MM.1S (cell line): ENCODE data around the gene LIN37.

Experiments
- DNase-seq: peaks from one replicate; pipeline ENCODE4 v3.0.0-alpha.2; 2015
- H2AFZ ChIP-seq: fragments of 300-600 bp; sonication (generic); 2 replicates; pipeline ENCODE4 v1.6.0; 2016; ENCODE audit warnings: antibody characterized with exemption, low read length
- H3F3A ChIP-seq: fragments of 300-600 bp; sonication (generic); 2 replicates; pipeline ENCODE4 v1.6.1; 2016; ENCODE audit warnings: mild to moderate bottlenecking, antibody characterized with exemption, low read length, moderate library complexity, mixed read lengths; ENCODE audit not compliant: insufficient read depth
- H3K27ac ChIP-seq: fragments of 300-600 bp; sonication (generic); 2 replicates; pipeline ENCODE4 v1.5.1; 2016; ENCODE audit warnings: mild to moderate bottlenecking, low read length
- H3K27me3 ChIP-seq: fragments of 300-600 bp; sonication (generic); replicated peaks from 2 replicates; pipeline ENCODE4 v1.6.0; 2016; ENCODE audit warnings: low read length; ENCODE audit not compliant: insufficient read depth
- H3K36me3 ChIP-seq: fragments of 300-600 bp; sonication (generic); replicated peaks from 2 replicates; pipeline ENCODE4 v1.6.1; 2016; ENCODE audit warnings: mild to moderate bottlenecking, low read length, mixed read lengths; ENCODE audit not compliant: insufficient read depth
- H3K4me1 ChIP-seq: fragments of 300-600 bp; sonication (generic); 2 replicates; pipeline ENCODE4 v1.6.1; 2016; ENCODE audit warnings: low read length, mixed read lengths
- H3K4me2 ChIP-seq: fragments of 300-600 bp; sonication (generic); 2 replicates; pipeline ENCODE4 v1.6.0; 2016; ENCODE audit warnings: low read depth, low read length
- H3K4me3 ChIP-seq: fragments of 300-600 bp; sonication (generic); 2 replicates; pipeline ENCODE4 v1.5.1; 2016; ENCODE audit warnings: low read length, mixed read lengths
- H3K79me2 ChIP-seq: fragments of 300-600 bp; sonication (generic); 2 replicates; pipeline ENCODE4 v1.6.1; 2016; ENCODE audit warnings: mixed run types, low read length, mixed read lengths
- H3K9ac ChIP-seq: fragments of 300-600 bp; sonication (generic); 2 replicates; pipeline ENCODE4 v1.6.1; 2016; ENCODE audit warnings: low read length, mixed read lengths
- H3K9me2 ChIP-seq: fragments of 300-600 bp; sonication (generic); replicated peaks from 2 replicates; pipeline ENCODE4 v1.6.1; 2016; ENCODE audit warnings: mild to moderate bottlenecking, low read length, mixed read lengths; ENCODE audit not compliant: insufficient read depth
- H3K9me3 ChIP-seq: fragments of 300-600 bp; sonication (generic); replicated peaks from 2 replicates; pipeline ENCODE4 v1.6.1; 2016; ENCODE audit warnings: mild to moderate bottlenecking, low read length, mixed read lengths; ENCODE audit not compliant: insufficient read depth
- H4K20me1 ChIP-seq: fragments of 300-600 bp; sonication (generic); 2 replicates; pipeline ENCODE4 v1.6.1; 2016; ENCODE audit warnings: mild to moderate bottlenecking, low read length, moderate library complexity, mixed read lengths; ENCODE audit not compliant: insufficient read depth
- EZH2 ChIP-seq: fragments of 300-600 bp; sonication (generic); optimal IDR thresholded peaks from 2 replicates; pipeline ENCODE3; 2017; ENCODE audit warnings: low read depth, mild to moderate bottlenecking, antibody characterized with exemption, low read length, mixed read lengths
- EZH2phosphoT487 ChIP-seq: fragments of 300-600 bp; sonication (generic); IDR thresholded peaks from 2 replicates; pipeline ENCODE4 v1.6.1; 2018; ENCODE audit warnings: antibody characterized with exemption, low read length
- TF ChIP-seq, protein P1 (sequence below): fragments of 300-600 bp; sonication (generic); IDR thresholded peaks from 2 replicates; pipeline ENCODE4 v1.5.1; 2016; ENCODE audit warnings: antibody characterized with exemption, low read length, mixed read lengths

Gene LIN37

DNA sequence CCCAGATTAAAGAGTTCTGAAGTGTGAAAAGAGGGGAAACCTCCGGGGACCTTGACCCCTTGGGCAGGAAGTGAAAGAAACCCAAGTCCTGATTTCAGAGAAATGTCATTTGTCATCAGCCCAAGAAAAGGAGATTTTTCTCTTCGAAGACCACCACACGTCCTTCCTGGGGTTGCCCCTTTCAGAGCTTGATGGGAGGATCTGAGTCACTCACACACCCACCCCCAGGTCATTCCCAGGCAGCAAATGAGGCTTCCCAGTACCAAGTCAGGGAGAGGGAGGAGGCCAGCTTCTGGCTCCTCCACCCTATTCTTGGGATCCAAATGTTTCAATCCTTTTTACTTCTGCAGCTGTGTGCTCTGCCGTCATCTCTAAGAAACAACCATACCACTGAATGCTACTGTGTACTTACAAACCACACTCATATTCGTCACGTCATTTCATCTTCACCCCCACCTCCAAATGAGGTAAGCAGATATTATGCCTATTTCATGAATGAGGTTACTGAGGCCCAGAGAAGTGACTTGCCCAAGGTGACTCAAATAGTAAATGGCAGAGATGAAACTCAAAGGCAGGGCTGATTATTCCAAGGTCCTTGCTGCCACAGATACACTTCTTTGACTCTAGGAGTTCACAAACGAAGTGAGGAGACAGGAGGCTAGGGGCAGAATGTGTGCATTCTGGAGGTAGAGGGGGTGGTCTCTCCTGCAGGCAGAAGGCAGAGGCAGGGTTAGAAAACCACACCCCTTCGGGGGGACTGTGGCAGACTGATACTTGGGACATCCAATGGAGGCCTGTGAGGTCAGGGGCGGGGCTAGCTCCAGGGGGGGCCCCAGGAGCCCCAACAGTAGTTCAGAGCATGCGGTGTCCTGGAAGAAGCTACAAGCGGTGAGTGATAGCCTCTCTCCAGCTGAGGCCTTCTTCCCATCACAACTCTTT lies 35.5 kb upstream of the LIN37 start:
- H2AFZ ChIP-seq, result no peak overlapping the region
- no peak overlapping the region for H3K4me3 ChIP-seq
- H3K9me3 ChIP-seq, result no peaks in the 10 kb centered on the region
- no peaks in the 10 kb centered on the region for H4K20me1 ChIP-seq
- no peaks in the 10 kb centered on the region for H3K9me2 ChIP-seq
- no peaks in the 10 kb centered on the region for H3K36me3 ChIP-seq
- peaks cover 11% of the 10 kb centered on the region for H3K4me1 ChIP-seq
- no peak overlapping the region for H3K9ac ChIP-seq
- H3F3A ChIP-seq, result peaks cover 7% of the 10 kb centered on the region; the same call in 1 of the 2 replicates
- DNase-seq, result no peak
- H3K27ac ChIP-seq, result no peak overlapping the region
- peaks cover 50% of the 10 kb centered on the region for H3K27me3 ChIP-seq
- no peak for TF ChIP-seq EZH2
- TF ChIP-seq EZH2phosphoT487, result no peak
- TF ChIP-seq, protein P1, sequence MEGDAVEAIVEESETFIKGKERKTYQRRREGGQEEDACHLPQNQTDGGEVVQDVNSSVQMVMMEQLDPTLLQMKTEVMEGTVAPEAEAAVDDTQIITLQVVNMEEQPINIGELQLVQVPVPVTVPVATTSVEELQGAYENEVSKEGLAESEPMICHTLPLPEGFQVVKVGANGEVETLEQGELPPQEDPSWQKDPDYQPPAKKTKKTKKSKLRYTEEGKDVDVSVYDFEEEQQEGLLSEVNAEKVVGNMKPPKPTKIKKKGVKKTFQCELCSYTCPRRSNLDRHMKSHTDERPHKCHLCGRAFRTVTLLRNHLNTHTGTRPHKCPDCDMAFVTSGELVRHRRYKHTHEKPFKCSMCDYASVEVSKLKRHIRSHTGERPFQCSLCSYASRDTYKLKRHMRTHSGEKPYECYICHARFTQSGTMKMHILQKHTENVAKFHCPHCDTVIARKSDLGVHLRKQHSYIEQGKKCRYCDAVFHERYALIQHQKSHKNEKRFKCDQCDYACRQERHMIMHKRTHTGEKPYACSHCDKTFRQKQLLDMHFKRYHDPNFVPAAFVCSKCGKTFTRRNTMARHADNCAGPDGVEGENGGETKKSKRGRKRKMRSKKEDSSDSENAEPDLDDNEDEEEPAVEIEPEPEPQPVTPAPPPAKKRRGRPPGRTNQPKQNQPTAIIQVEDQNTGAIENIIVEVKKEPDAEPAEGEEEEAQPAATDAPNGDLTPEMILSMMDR, result no peak
- H3K4me2 ChIP-seq, result no peak overlapping the region
- no peaks in the 10 kb centered on the region for H3K79me2 ChIP-seq

DNA sequence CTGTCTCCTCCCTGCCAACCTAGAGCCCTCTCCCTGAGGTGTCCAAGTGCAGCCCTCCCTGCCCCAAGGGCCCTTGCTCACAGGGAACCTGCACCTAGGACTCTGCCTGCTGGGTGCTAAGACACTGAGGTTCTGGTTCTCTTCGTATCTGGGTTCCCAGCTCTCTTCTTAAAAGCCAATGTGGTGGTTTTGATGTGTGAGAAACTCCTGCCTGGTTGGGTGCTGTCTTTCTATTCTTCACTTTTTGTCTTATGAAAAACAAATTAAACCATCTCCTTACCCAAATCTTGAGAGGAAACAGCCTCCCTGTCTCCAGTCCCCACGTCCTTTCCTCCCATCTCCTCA lies 34.9 kb upstream of the LIN37 start:
- Histone ChIP-seq H2AFZ (no peak overlapping the region), H3K27ac (no peak overlapping the region), H3K9me3 (no peaks in the 10 kb centered on the region), H3K9ac (no peak overlapping the region), H3K4me2 (no peak overlapping the region), H3F3A (peaks cover 7% of the 10 kb centered on the region; the same call in 1 of the 2 replicates), H4K20me1 (no peaks in the 10 kb centered on the region), H3K4me3 (no peak overlapping the region), H3K36me3 (no peaks in the 10 kb centered on the region), H3K9me2 (no peaks in the 10 kb centered on the region), H3K4me1 (peaks cover 11% of the 10 kb centered on the region), H3K27me3 (peaks cover 44% of the 10 kb centered on the region), H3K79me2 (peaks cover 3% of the 10 kb centered on the region)
- no peak for TF ChIP-seq EZH2
- no peak for TF ChIP-seq EZH2phosphoT487
- TF ChIP-seq, protein P1, result no peak
- no peak for DNase-seq

DNA sequence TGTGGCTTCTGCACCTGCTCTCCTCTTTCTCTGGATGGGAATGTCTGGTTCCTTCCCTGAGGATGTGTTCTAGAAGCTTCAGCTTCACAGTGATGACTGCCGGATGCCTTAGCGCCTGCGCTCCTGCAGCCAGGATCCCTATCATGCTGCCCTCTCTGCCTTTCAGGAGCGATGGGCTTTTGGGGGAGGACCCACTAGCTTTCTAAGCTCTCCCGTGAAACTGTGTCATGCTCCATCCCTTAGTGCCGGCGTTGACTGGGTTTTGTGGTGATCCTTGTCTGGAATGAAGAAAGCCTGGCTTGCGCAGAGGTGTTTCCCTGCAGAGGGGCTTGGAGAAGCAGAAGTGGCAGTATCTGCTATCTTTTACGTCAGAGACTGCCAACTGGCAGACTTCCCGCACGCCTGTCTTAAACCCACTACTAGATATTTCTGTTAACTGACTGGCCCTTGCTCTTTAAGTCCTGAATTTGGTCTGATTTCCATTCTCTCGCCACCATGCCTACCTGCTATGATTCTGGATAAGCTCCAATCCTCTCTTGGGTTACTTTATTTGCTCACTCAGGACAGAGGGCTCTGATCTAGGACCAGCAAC lies 34.4 kb upstream of the LIN37 start:
- Histone ChIP-seq H3K4me3 (no peak overlapping the region), H2AFZ (no peak overlapping the region), H3K27ac (no peak overlapping the region), H3K9ac (no peak overlapping the region), H3K27me3 (peaks cover 39% of the 10 kb centered on the region), H3F3A (peaks cover 7% of the 10 kb centered on the region; the same call in 1 of the 2 replicates), H3K9me2 (no peaks in the 10 kb centered on the region), H3K9me3 (no peaks in the 10 kb centered on the region), H3K4me2 (no peak overlapping the region), H4K20me1 (no peaks in the 10 kb centered on the region), H3K79me2 (peaks cover 9% of the 10 kb centered on the region), H3K36me3 (no peaks in the 10 kb centered on the region), H3K4me1 (peaks cover 13% of the 10 kb centered on the region)
- TF ChIP-seq EZH2phosphoT487, result no peak
- TF ChIP-seq EZH2, result no peak
- TF ChIP-seq, protein P1, result no peak
- DNase-seq, result no peak
